ENCODE measurements around the gene PRCD.
A peak's percentile ranks its signal among the peaks of the same experiment; 100 is the strongest.
"Not testable (repeated sequence)": the region's sequence is repeated elsewhere in the genome, so short reads cannot be mapped to it uniquely, and the experiment has no call there.

Gene PRCD

DNA sequence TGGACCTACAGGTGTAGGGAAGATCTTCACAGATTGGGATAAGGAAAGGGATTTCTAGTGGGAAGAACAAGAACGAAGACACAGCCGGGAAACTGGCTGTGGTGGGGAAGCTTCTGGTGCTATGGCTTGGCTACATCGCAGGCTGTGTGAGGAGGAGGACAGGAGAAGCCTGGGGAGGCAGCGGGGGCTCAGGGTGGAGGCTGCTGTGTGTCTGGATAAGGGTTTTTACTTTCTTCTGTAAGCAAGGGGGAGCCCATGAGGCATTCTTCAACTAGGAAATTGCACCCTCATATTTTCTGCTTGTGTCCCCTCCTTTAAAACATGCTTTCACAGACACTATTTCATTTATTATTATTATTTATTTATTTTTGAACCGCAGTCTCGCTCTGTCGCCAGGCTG lies 35.7 kb upstream of the PRCD start:
- no peak for DNase-seq (ENCODE audit: low read depth in 2 of 2)

GRCh38 chr17:76506408-76507345 lies 33.2 kb upstream of the PRCD start:
- peak; percentile 86 to 87 for DNase-seq (ENCODE audit: low read depth in 2 of 2)

DNA sequence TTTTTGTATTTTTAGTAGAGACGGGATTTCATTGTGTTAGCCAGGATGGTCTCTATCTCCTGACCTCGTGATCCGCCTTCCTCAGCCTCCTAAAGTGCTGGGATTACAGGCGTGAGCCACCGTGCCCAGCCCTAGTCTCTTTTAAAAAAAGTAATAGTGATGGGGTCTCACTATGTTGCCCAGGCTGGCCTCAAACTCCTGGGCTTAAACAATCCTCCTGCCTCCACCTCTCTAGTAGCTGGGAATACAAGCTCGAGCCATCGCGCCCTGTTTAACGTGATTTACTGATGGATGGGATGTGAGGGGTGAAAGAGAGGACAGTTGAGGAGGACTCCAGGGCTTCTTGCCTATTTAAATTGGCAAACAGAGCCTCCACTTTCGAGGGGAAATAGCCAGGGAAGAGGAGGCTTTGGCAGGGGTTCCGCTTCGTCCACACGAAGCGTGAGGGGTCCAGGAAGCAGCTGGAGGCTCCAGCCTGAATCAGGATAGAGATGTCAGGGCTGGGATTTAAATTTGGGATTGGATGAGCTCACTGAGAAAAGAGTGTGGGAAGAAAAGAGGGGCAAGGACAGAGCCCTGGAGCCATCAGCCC lies 31.3 kb upstream of the PRCD start:
- DNase-seq (ENCODE audit: low read depth in 2 of 2): not testable (repeated sequence)

DNA sequence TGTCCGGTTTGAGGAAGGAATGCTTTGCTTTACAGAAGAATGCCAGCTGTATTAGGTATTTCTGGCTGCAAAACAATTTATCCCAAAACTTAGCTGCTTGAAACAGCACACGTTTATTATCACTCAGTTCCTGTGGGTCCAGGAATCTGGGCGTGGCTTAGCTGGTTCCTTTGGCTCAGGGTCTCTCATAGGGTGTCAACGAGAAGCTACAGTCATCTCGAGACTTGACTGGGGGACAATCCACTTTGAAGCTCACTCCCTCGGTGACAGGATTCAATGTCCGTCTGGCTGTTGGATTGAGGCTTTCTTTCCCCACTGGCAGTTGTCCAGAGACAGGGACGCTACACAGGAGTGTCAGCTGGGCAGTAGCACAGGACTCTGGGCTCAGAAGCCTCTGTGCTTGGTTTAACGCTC lies 29.0 kb upstream of the PRCD start:
- DNase-seq (ENCODE audit: low read depth in 2 of 2): no peak

DNA sequence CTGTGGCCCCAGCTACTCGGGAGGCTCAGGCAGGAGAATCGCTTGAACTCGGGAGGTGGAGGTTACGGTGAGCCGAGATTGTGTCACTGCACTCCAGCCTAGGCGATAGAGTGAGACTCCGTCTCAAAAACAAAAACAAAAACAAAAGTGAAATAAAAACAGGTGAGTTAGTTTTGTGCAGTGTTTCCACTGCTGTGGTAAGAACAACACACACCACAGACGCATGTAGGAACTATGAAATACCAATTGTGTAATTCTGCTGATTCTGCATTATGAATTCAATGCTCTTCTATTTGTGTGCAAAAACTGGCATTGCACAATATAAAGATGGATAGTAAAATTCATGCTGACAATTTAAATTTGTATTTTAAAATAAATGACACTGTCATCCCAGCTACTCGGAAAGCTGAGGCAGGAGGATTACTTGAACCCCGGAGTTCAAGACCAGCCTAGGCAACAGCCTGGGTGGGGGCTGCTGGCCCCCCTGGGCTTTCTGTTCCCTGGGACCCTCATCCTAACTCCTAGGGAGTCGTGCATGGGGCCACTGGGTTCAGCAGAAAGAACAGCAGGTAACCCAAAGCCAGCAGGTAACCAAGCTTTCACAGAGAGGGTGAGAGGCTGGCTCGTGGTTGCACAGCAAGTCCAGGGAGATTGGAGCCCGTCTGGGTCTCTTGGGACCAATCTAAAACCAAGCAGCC lies 28.0 kb upstream of the PRCD start:
- no peak for DNase-seq (ENCODE audit: low read depth in 2 of 2)

GRCh38 chr17:76512366-76513305 lies 27.2 kb upstream of the PRCD start:
- no peak for DNase-seq (ENCODE audit: low read depth in 2 of 2)

- no peak for DNase-seq (ENCODE audit: low read depth in 2 of 2)
These were observed 26.5 kb upstream of the PRCD start for GRCh38 chr17:76513306-76513692.

GRCh38 chr17:76514355-76514754 lies 25.5 kb upstream of the PRCD start:
- not testable (repeated sequence) for DNase-seq (ENCODE audit: low read depth in 2 of 2)

- peak; percentile 58 to 59 for DNase-seq (ENCODE audit: low read depth in 2 of 2)
These were observed 24.4 kb upstream of the PRCD start for GRCh38 chr17:76515274-76515949.

DNA sequence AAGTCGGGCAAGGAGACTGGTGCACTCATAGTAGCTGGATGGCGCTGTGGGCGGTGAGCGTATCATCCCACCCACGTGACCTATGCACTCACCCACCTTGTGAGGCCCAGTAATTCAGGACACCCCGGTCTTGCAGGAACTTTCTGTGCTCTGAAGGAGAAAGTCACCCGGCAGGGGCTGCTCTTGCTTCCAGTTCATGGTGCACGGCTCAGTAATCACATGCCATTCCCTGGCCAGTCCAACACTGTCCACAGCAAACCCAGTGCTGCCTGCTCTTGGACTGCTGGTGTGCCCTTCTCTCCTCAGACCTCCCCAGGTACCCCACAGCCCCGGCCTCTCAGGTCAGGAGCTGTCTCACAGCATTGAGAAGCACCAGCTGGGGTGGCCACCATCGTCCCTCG lies 22.2 kb upstream of the PRCD start:
- DNase-seq (ENCODE audit: low read depth in 2 of 2): no peak

GRCh38 chr17:76519048-76519966 lies 20.5 kb upstream of the PRCD start:
- DNase-seq (ENCODE audit: low read depth in 2 of 2): no peak

GRCh38 chr17:76521262-76521661 lies 18.6 kb upstream of the PRCD start:
- no peak for DNase-seq (ENCODE audit: low read depth in 2 of 2)

DNA sequence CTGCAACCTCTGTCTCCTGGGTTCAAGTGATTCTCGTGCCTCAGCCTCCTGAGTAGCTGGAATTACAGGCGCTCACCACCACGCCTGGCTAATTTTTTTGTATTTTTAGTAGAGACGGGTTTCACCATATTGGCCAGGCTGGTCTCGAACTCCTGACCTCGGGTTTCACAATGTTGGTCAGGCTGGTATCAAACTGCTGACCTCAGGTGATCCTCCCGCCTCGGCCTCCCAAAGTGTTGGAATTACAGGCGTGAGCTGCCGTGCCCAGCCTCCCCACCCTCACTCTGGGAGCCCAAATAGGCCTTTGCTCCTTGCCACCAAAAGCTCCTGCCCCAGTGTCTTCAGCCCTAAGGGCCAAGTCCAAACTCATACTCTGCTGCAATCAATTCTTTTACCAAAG lies 18.2 kb upstream of the PRCD start:
- DNase-seq (ENCODE audit: low read depth in 2 of 2): not testable (repeated sequence)

DNA sequence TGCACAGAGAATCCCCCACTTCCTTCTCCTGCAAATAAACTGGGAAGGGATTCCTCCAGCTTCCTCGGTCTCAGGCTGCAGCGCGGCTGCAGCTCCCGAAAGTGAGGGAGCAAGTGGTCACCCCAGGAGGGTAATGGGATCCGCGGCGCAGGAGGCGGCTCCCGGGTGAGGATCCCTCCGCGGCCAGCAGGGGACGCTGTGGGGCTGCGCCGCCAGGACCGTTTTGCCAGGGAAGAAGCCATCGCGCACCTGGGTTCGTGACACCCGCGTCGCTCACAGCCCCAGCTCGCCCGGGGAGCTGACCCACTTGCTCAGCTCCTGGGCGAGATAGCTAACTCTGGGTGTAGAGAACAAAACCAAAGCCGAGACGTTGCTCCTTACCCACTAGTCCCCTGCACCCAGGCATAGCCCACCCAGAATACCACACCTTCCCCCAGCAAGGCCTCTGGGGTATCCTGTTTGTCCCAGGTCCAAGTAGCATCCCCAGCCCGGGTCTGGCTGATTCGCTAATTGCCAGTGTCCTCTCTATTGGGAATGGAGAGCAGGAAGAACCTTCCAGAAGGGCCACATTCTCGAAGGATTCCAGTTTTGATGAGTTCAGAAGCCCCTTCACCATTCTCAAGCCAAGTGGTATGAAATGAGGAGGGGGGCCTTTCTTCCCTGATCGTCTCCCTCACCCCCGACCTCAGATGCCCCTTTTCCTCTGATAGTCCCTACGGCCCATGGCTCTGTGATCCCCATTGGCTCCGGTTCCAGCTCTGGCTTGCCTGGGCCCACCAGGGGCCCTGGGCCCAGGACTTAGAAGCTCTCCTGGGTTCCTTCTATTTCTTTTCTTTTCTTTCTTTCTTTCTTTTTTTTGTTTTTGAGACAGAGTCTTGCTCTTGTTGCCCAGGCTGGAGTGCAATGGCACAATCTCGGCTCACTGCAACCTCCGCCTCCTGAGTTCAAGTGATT lies 16.5 kb upstream of the PRCD start:
- peak; percentile 68 to 77 for DNase-seq (ENCODE audit: low read depth in 2 of 2)

- no peak for DNase-seq (ENCODE audit: low read depth in 2 of 2)
These were observed 15.0 kb upstream of the PRCD start for GRCh38 chr17:76524598-76525512.

- DNase-seq (ENCODE audit: low read depth in 2 of 2): not testable (repeated sequence)
These were observed 14.4 kb upstream of the PRCD start for GRCh38 chr17:76525513-76525833.

DNA sequence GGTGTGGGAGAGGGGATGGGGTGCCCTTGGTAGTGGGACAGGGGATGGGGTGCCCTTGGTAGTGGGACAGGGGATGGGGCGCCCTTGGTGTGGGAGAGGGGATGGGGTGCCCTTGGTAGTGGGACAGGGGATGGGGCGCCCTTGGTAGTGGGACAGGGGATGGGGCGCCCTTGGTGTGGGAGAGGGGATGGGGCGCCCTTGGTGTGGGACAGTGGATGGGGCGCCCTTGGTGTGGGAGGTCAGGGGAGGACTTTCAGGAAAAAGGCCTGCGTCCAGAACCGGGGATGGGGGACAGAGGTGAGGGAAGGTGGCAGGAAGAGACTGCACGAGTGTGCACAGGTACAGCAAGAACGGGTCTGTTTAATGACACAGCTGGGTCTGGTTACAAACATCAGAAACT lies 12.8 kb upstream of the PRCD start:
- not testable (repeated sequence) for DNase-seq (ENCODE audit: low read depth in 2 of 2)
